Endothelial cell of umbilical vein (primary cell): Measurements from ENCODE around the gene DIS3.

Experiments used
- CTCF ChIP-seq, 2 donors: IDR thresholded peaks; 1 replicate in 1 of 2; 2 replicates in 1 of 2; pipeline ENCODE4 v1.5.1; 2011; ENCODE audit warnings: low read length in 2 of 2, mild to moderate bottlenecking in 2 of 2, moderate library complexity in 2 of 2, control low read depth in 1 of 2, inconsistent platforms in 1 of 2, low read depth in 1 of 2; ENCODE audit not compliant: insufficient read depth in 1 of 2; ENCODE audit errors: extremely low read depth in 1 of 2
- EZH2 ChIP-seq: IDR thresholded peaks from 2 replicates; pipeline ENCODE4 v1.6.1; 2012; ENCODE audit warnings: borderline replicate concordance, low read depth, mild to moderate bottlenecking, moderate library complexity, low read length, inconsistent platforms; ENCODE audit not compliant: severe bottlenecking
- FOS ChIP-seq: IDR thresholded peaks from 2 replicates; pipeline ENCODE4 v1.6.1; 2011; ENCODE audit warnings: mild to moderate bottlenecking, low read length, moderate library complexity, borderline replicate concordance; ENCODE audit not compliant: insufficient read depth
- GATA2 ChIP-seq: IDR thresholded peaks from 2 replicates; pipeline ENCODE4 v1.7.0; 2011; ENCODE audit warnings: low read depth, mild to moderate bottlenecking, moderate library complexity, mixed read lengths, low read length; ENCODE audit not compliant: insufficient read length, insufficient read depth
- JUN ChIP-seq: IDR thresholded peaks from 2 replicates; pipeline ENCODE4 v1.6.1; 2011; ENCODE audit warnings: borderline replicate concordance, low read depth; ENCODE audit not compliant: insufficient read length, insufficient read depth
- MAX ChIP-seq: IDR thresholded peaks from 2 replicates; pipeline ENCODE4 v1.6.1; 2011; ENCODE audit not compliant: insufficient read depth, insufficient read length
- MYC ChIP-seq: IDR thresholded peaks from one replicate; pipeline ENCODE4 v1.6.1; 2011; ENCODE audit warnings: mild to moderate bottlenecking, low read depth, low read length
- POLR2A ChIP-seq: IDR thresholded peaks from 2 replicates; pipeline ENCODE4 v1.6.1; 2012; ENCODE audit warnings: low read depth, mild to moderate bottlenecking, control low read depth, low read length
- POLR2AphosphoS5 ChIP-seq: IDR thresholded peaks from 2 replicates; pipeline ENCODE4 v1.6.1; 2012; ENCODE audit warnings: low read depth, mild to moderate bottlenecking, control low read depth, low read length, moderate library complexity; ENCODE audit not compliant: insufficient read depth

- TF ChIP-seq CTCF (IDR thresholded peaks at IDR 0.05; ENCODE audit: extremely low read depth in 1 of 2, insufficient read depth in 1 of 2, low read depth in 1 of 2, low read length in 2 of 2) (no peak), POLR2AphosphoS5 (no peak), EZH2 (no peak), POLR2A (no peak), FOS (no peak), MAX (no peak), MYC (no peak), JUN (no peak), GATA2 (no peak)
Measured at GRCh38 chr13:72823081-72823480, 41.4 kb upstream of the DIS3 start.
